ENCODE measurements around the gene KCNQ5. TPM values are rescaled to one million over a fixed set of nuclear protein-coding genes. Genes with fewer than 3 reads are reported as not detected.

KCNQ5 gene
- polyA plus RNA-seq, 3 donors = not detected

GRCh38 chr6:72967329-72967728 is 345.5 kb downstream of the KCNQ5 start:
- peaks cover 0 to 10% of the 10 kb centered on the region in 2 donors for H3K4me1 ChIP-seq (ENCODE audit: control insufficient read depth in 1 of 2, insufficient read depth in 2 of 2, low read length in 2 of 2)
- H3K4me3 ChIP-seq (replicated peaks in 1 of 3; ENCODE audit: low read depth in 2 of 3, low read length in 3 of 3) = no peak overlapping the region
- peaks cover 19% of the 10 kb centered on the region for H3K4me1 Mint-ChIP-seq
- H2AFZ ChIP-seq (ENCODE audit: insufficient read depth, low read depth, low read length, poor library complexity, severe bottlenecking) = no peak overlapping the region
- H3K4me2 ChIP-seq (replicated peaks; ENCODE audit: extremely low read depth, low read length, poor library complexity, severe bottlenecking) = no peak overlapping the region
- WGBS (ENCODE audit: insufficient coverage) = no CpG with 5 or more reads among the region's 1 CpG
- H3K9me3 Mint-ChIP-seq = peaks cover 0 to 2% (median 0%) of the 10 kb centered on the region in 7 donors
- H3K27me3 Mint-ChIP-seq (ENCODE audit: low read depth in 3 of 3) = peaks cover 0 to 2% (median 0%) of the 10 kb centered on the region in 3 donors
- intact Hi-C loops (cut with micrococcal nuclease) = no loop called here
- no peak overlapping the region for H3K27ac ChIP-seq (ENCODE audit: low read depth in 1 of 2, low read length in 2 of 2)
- no peak overlapping the region for H3K9ac ChIP-seq (ENCODE audit: insufficient read depth, low read length, poor library complexity, severe bottlenecking)
- TF ChIP-seq CTCF (IDR thresholded peaks at IDR 0.05) = no peak
- no peak overlapping the region for H3K4me3 Mint-ChIP-seq
- no peaks in the 10 kb centered on the region for H4K20me1 ChIP-seq (ENCODE audit: insufficient read depth, low read length)
- no peak for DNase-seq
- H3K9me3 ChIP-seq (replicated peaks in 1 of 2; ENCODE audit: control insufficient read depth in 1 of 2, insufficient read depth in 1 of 2, low read length in 2 of 2) = no peaks in the 10 kb centered on the region
- H3K27me3 ChIP-seq (ENCODE audit: control insufficient read depth in 2 of 2, insufficient read depth in 2 of 2, low read length in 2 of 2) = no peaks in the 10 kb centered on the region
- no peaks in the 10 kb centered on the region for H3K36me3 Mint-ChIP-seq
- no peaks in the 10 kb centered on the region for H3K79me2 ChIP-seq (ENCODE audit: insufficient read depth, low read length)
- no peak overlapping the region for H3K27ac Mint-ChIP-seq
- H3K36me3 ChIP-seq (replicated peaks in 1 of 2; ENCODE audit: control insufficient read depth in 1 of 2, insufficient read depth in 2 of 2, low read length in 2 of 2) = no peaks in the 10 kb centered on the region

GRCh38 chr6:72968704-72969103 is 346.8 kb downstream of the KCNQ5 start:
- Histone ChIP-seq H3K4me1 (ENCODE audit: control insufficient read depth in 1 of 2, insufficient read depth in 2 of 2, low read length in 2 of 2) (peaks cover 0 to 10% of the 10 kb centered on the region in 2 donors), H3K27ac (ENCODE audit: low read depth in 1 of 2, low read length in 2 of 2) (no peak overlapping the region), H3K4me2 (replicated peaks; ENCODE audit: extremely low read depth, low read length, poor library complexity, severe bottlenecking) (no peak overlapping the region), H3K36me3 (replicated peaks in 1 of 2; ENCODE audit: control insufficient read depth in 1 of 2, insufficient read depth in 2 of 2, low read length in 2 of 2) (no peaks in the 10 kb centered on the region), H3K79me2 (ENCODE audit: insufficient read depth, low read length) (no peaks in the 10 kb centered on the region), H4K20me1 (ENCODE audit: insufficient read depth, low read length) (no peaks in the 10 kb centered on the region), H2AFZ (ENCODE audit: insufficient read depth, low read depth, low read length, poor library complexity, severe bottlenecking) (no peak overlapping the region), H3K9me3 (replicated peaks in 1 of 2; ENCODE audit: control insufficient read depth in 1 of 2, insufficient read depth in 1 of 2, low read length in 2 of 2) (no peaks in the 10 kb centered on the region), H3K9ac (ENCODE audit: insufficient read depth, low read length, poor library complexity, severe bottlenecking) (no peak overlapping the region), H3K27me3 (ENCODE audit: control insufficient read depth in 2 of 2, insufficient read depth in 2 of 2, low read length in 2 of 2) (no peaks in the 10 kb centered on the region), H3K4me3 (replicated peaks in 1 of 3; ENCODE audit: low read depth in 2 of 3, low read length in 3 of 3) (no peak overlapping the region)
- TF ChIP-seq CTCF (IDR thresholded peaks at IDR 0.05) = no peak
- no peaks in the 10 kb centered on the region for H3K36me3 Mint-ChIP-seq
- H3K4me3 Mint-ChIP-seq = no peak overlapping the region
- DNase-seq = no peak
- peaks cover 0 to 2% (median 0%) of the 10 kb centered on the region in 7 donors for H3K9me3 Mint-ChIP-seq
- H3K4me1 Mint-ChIP-seq = peaks cover 19% of the 10 kb centered on the region
- no CpG with 5 or more reads among the region's 1 CpG for WGBS (ENCODE audit: insufficient coverage)
- peaks cover 0 to 2% (median 0%) of the 10 kb centered on the region in 3 donors for H3K27me3 Mint-ChIP-seq (ENCODE audit: low read depth in 3 of 3)
- H3K27ac Mint-ChIP-seq = no peak overlapping the region
- intact Hi-C loops (cut with micrococcal nuclease) = no loop called here

Data from CD14-positive monocyte (primary cell).